Neural progenitor cell (in vitro differentiated cells): ENCODE measurements around the gene ABCA1. TPM values are rescaled to one million over a fixed set of nuclear protein-coding genes. Genes with fewer than 3 reads are reported as not detected.

Source experiments
- DNase-seq: peaks from one replicate; pipeline ENCODE4 v3.0.0-alpha.2; 2016; ENCODE audit warnings: low spot score
- H2AFZ ChIP-seq: fragments of 200-600 bp; sonication (generic); replicated peaks from 2 replicates; pipeline ENCODE4 v1.6.1; 2016; ENCODE audit warnings: antibody characterized with exemption
- H3F3A ChIP-seq: fragments of 200-600 bp; sonication (generic); 2 replicates; pipeline ENCODE4 v1.6.1; 2016; ENCODE audit warnings: antibody characterized with exemption, low read depth
- H3K27ac ChIP-seq: fragments of 200-600 bp; sonication (generic); 2 replicates; pipeline ENCODE4 v1.5.1; 2016; ENCODE audit warnings: mild to moderate bottlenecking
- H3K27me3 ChIP-seq: fragments of 200-600 bp; sonication (generic); 2 replicates; pipeline ENCODE4 v1.6.1; 2016; ENCODE audit warnings: mild to moderate bottlenecking, moderate library complexity
- H3K36me3 ChIP-seq: fragments of 200-600 bp; sonication (generic); 2 replicates; pipeline ENCODE4 v1.5.1; 2016
- H3K4me1 ChIP-seq: fragments of 200-600 bp; sonication (generic); 2 replicates; pipeline ENCODE4 v1.6.1; 2016; ENCODE audit warnings: mixed run types
- H3K4me2 ChIP-seq: fragments of 200-600 bp; sonication (generic); 2 replicates; pipeline ENCODE4 v1.6.1; 2016
- H3K4me3 ChIP-seq: fragments of 200-600 bp; sonication (generic); 2 replicates; pipeline ENCODE4 v1.5.1; 2016
- H3K79me2 ChIP-seq: fragments of 200-600 bp; sonication (generic); 2 replicates; pipeline ENCODE4 v1.6.1; 2016; ENCODE audit warnings: low read depth
- H3K9ac ChIP-seq: fragments of 200-600 bp; sonication (generic); 2 replicates; pipeline ENCODE4 v1.6.1; 2016
- H3K9me3 ChIP-seq: fragments of 200-600 bp; sonication (generic); 2 replicates; pipeline ENCODE4 v1.5.1; 2016; ENCODE audit warnings: low read depth
- H4K20me1 ChIP-seq: fragments of 200-600 bp; sonication (generic); 2 replicates; pipeline ENCODE4 v1.6.1; 2016; ENCODE audit warnings: low read depth
- H3K27ac Mint-ChIP-seq: 3 replicates; pipeline ENCODE4 v1.8.0; 2021; ENCODE audit warnings: mixed read lengths
- H3K27me3 Mint-ChIP-seq: 2 replicates; pipeline ENCODE4 v1.8.0; 2022; ENCODE audit warnings: low read depth, mild to moderate bottlenecking, inconsistent platforms, moderate library complexity, mixed read lengths; ENCODE audit not compliant: insufficient read depth
- H3K36me3 Mint-ChIP-seq: 3 replicates; pipeline ENCODE4 v1.8.0; 2021; ENCODE audit warnings: mixed read lengths
- H3K4me1 Mint-ChIP-seq: 3 replicates; pipeline ENCODE4 v1.8.0; 2021; ENCODE audit warnings: mixed read lengths
- H3K4me3 Mint-ChIP-seq: 3 replicates; pipeline ENCODE4 v1.8.0; 2021; ENCODE audit warnings: mild to moderate bottlenecking, moderate library complexity, mixed read lengths
- H3K9me3 Mint-ChIP-seq: 3 replicates; pipeline ENCODE4 v1.8.0; 2020; ENCODE audit warnings: mixed read lengths
- CTCF ChIP-seq: fragments of 200-600 bp; sonication (generic); IDR thresholded peaks from 2 replicates; pipeline ENCODE4 v1.5.1; 2017; ENCODE audit warnings: antibody characterized with exemption, mild to moderate bottlenecking
- EZH2 ChIP-seq: fragments of 200-600 bp; sonication (generic); IDR thresholded peaks from 2 replicates; pipeline ENCODE4 v1.6.1; 2017; ENCODE audit warnings: antibody characterized with exemption, mild to moderate bottlenecking, moderate library complexity
- EZH2phosphoT487 ChIP-seq: fragments of 200-600 bp; sonication (generic); IDR thresholded peaks from 2 replicates; pipeline ENCODE4 v1.6.1; 2017; ENCODE audit warnings: antibody characterized with exemption
- total RNA-seq: library from RNA; depleted of rRNA; stranded (reverse); fragments of >200 nt; gene quantifications from 2 replicates; pipeline ENCODE4 v1.2.3, GENCODE V29; 2015; ENCODE audit warnings: low replicate concordance

Gene ABCA1
- total RNA-seq, 1 donor from 2014 or later: 32.4 TPM

- Histone ChIP-seq H3K27ac (no peak overlapping the region), H3K4me1 (peaks cover 13% of the 10 kb centered on the region), H4K20me1 (peaks cover 20% of the 10 kb centered on the region), H3F3A (peaks cover 6% of the 10 kb centered on the region), H3K27me3 (no peaks in the 10 kb centered on the region), H2AFZ (no peak overlapping the region), H3K36me3 (no peaks in the 10 kb centered on the region), H3K4me2 (no peak overlapping the region), H3K79me2 (peaks cover 8% of the 10 kb centered on the region), H3K9ac (no peak overlapping the region), H3K9me3 (no peaks in the 10 kb centered on the region), H3K4me3 (no peak overlapping the region)
- Mint-ChIP-seq H3K4me1 (peaks cover 5% of the 10 kb centered on the region), H3K9me3 (no peaks in the 10 kb centered on the region), H3K36me3 (peaks cover 1% of the 10 kb centered on the region), H3K27me3 (no peaks in the 10 kb centered on the region), H3K27ac (no peak overlapping the region), H3K4me3 (no peak overlapping the region)
- TF ChIP-seq EZH2phosphoT487: no peak
- TF ChIP-seq EZH2: no peak
- TF ChIP-seq CTCF: no peak
- no peak for DNase-seq
These were observed 35.3 kb downstream of the ABCA1 start for GRCh38 chr9:104892701-104893100.

- H3K4me1 Mint-ChIP-seq: peaks cover 15% of the 10 kb centered on the region
- Histone ChIP-seq H3K27ac (no peak overlapping the region), H3K36me3 (peaks cover 5% of the 10 kb centered on the region), H4K20me1 (peaks cover 30% of the 10 kb centered on the region), H3K4me3 (no peak overlapping the region), H3K79me2 (peaks cover 8% of the 10 kb centered on the region), H3F3A (peaks cover 25% of the 10 kb centered on the region), H3K4me1 (peaks cover 27% of the 10 kb centered on the region), H3K9me3 (no peaks in the 10 kb centered on the region), H3K4me2 (no peak overlapping the region), H2AFZ (no peak overlapping the region), H3K27me3 (no peaks in the 10 kb centered on the region), H3K9ac (no peak overlapping the region)
- H3K36me3 Mint-ChIP-seq: peaks cover 7% of the 10 kb centered on the region
- TF ChIP-seq CTCF: no peak
- no peak for TF ChIP-seq EZH2phosphoT487
- no peak for TF ChIP-seq EZH2
- no peak overlapping the region for H3K27ac Mint-ChIP-seq
- H3K27me3 Mint-ChIP-seq: no peaks in the 10 kb centered on the region
- no peaks in the 10 kb centered on the region for H3K9me3 Mint-ChIP-seq
- DNase-seq: no peak
- no peak overlapping the region for H3K4me3 Mint-ChIP-seq
These were observed 37.6 kb downstream of the ABCA1 start for GRCh38 chr9:104890433-104890770.

GRCh38 chr9:104885818-104886709 lies 41.9 kb downstream of the ABCA1 start:
- peaks cover 3% of the 10 kb centered on the region for H3K27me3 Mint-ChIP-seq
- H3K36me3 Mint-ChIP-seq: peaks cover 6% of the 10 kb centered on the region
- no peaks in the 10 kb centered on the region for H3K9me3 Mint-ChIP-seq
- DNase-seq: no peak
- peaks cover 36% of the 10 kb centered on the region for H3K4me1 Mint-ChIP-seq
- Histone ChIP-seq H3K4me3 (no peak overlapping the region), H2AFZ (no peak overlapping the region), H4K20me1 (peaks cover 47% of the 10 kb centered on the region), H3K4me1 (peaks cover 54% of the 10 kb centered on the region), H3K36me3 (peaks cover 5% of the 10 kb centered on the region), H3K9me3 (no peaks in the 10 kb centered on the region), H3K4me2 (peak overlapping the region; percentile 55), H3K27me3 (no peaks in the 10 kb centered on the region), H3K9ac (no peak overlapping the region), H3K79me2 (no peaks in the 10 kb centered on the region), H3F3A (peaks cover 32% of the 10 kb centered on the region), H3K27ac (peak overlapping the region; percentile 8)
- TF ChIP-seq EZH2 (no peak), EZH2phosphoT487 (no peak), CTCF (no peak)
- H3K27ac Mint-ChIP-seq: no peak overlapping the region
- no peak overlapping the region for H3K4me3 Mint-ChIP-seq
